ENCODE data around the gene SLC38A6. TPM values are rescaled to one million over a fixed set of nuclear protein-coding genes. Genes with fewer than 3 reads are reported as not detected.
A peak's percentile ranks its signal among the peaks of the same experiment; 100 is the strongest.

The SLC38A6 gene
- total RNA-seq, 2 experiments from 2014 or later: 15.8 to 16.8 TPM

GRCh38 chr14:60963761-60964160, 17.3 kb upstream of the SLC38A6 start:
- H3K27ac ChIP-seq (ENCODE audit: low read depth, low read length, poor library complexity, severe bottlenecking): no peak overlapping the region
- no TSS peak for BruUV-seq (replicated peaks)

GRCh38 chr14:60964904-60965303, 16.1 kb upstream of the SLC38A6 start:
- Histone ChIP-seq H3K4me1 (ENCODE audit: insufficient read depth, low read length, poor library complexity, severe bottlenecking) (peaks cover 4% of the 10 kb centered on the region), H3K9me3 (ENCODE audit: low read length) (no peaks in the 10 kb centered on the region), H3K9me2 (ENCODE audit: insufficient read depth, low read length) (no peaks in the 10 kb centered on the region), H4K20me1 (ENCODE audit: insufficient read depth, low read length) (no peaks in the 10 kb centered on the region), H2AFZ (ENCODE audit: low read length) (no peak overlapping the region), H3K4me3 (ENCODE audit: low read depth, low read length, poor library complexity, severe bottlenecking) (no peak overlapping the region), H3K79me2 (ENCODE audit: insufficient read depth, low read depth, low read length) (no peaks in the 10 kb centered on the region), H3K36me3 (ENCODE audit: insufficient read depth, low read length) (no peaks in the 10 kb centered on the region), H3K4me2 (ENCODE audit: low read length) (no peak overlapping the region), H3K27ac (ENCODE audit: low read depth, low read length, poor library complexity, severe bottlenecking) (no peak overlapping the region)
- DNase-seq (ENCODE audit: low spot score): no peak
- intact Hi-C loops (cut with micrococcal nuclease; ENCODE audit: unreplicated experiment): no loop called here
- POLR2A ChIA-PET: no interaction called here
- CTCF ChIA-PET (ENCODE audit: unreplicated experiment): no interaction called here
- no peak for TF ChIP-seq CTCF (conservative IDR thresholded peaks at IDR 0.05; ENCODE audit: low read length)
- TF ChIP-seq EZH2phosphoT487 (IDR thresholded peaks at IDR 0.05; ENCODE audit: borderline replicate concordance, low read depth, low read length): no peak
- BruUV-seq (replicated peaks): TSS peak; percentile 14

More at GRCh38 chr14:60963761-60964160, 17.3 kb upstream of the SLC38A6 start:
- ChIA-PET CTCF (ENCODE audit: unreplicated experiment) (interaction anchor here (1.0 kb wide), 1 partner anchor 15 kb away, joined by 3 read pairs; no protein-coding TSS in a partner anchor), POLR2A (no interaction called here)
- H3K4me1 ChIP-seq (ENCODE audit: insufficient read depth, low read length, poor library complexity, severe bottlenecking): peaks cover 4% of the 10 kb centered on the region
- H2AFZ ChIP-seq (ENCODE audit: low read length): no peak overlapping the region
- DNase-seq (ENCODE audit: low spot score): no peak
- no peak overlapping the region for H3K4me3 ChIP-seq (ENCODE audit: low read depth, low read length, poor library complexity, severe bottlenecking)
- no peak for TF ChIP-seq EZH2phosphoT487 (IDR thresholded peaks at IDR 0.05; ENCODE audit: borderline replicate concordance, low read depth, low read length)
- no peak for TF ChIP-seq CTCF (conservative IDR thresholded peaks at IDR 0.05; ENCODE audit: low read length)
- intact Hi-C loops (cut with micrococcal nuclease; ENCODE audit: unreplicated experiment): no loop called here
- H3K79me2 ChIP-seq (ENCODE audit: insufficient read depth, low read depth, low read length): no peaks in the 10 kb centered on the region
- H3K9me2 ChIP-seq (ENCODE audit: insufficient read depth, low read length): no peaks in the 10 kb centered on the region
- H3K4me2 ChIP-seq (ENCODE audit: low read length): no peak overlapping the region
- no peaks in the 10 kb centered on the region for H3K36me3 ChIP-seq (ENCODE audit: insufficient read depth, low read length)
- H3K9me3 ChIP-seq (ENCODE audit: low read length): no peaks in the 10 kb centered on the region
- H4K20me1 ChIP-seq (ENCODE audit: insufficient read depth, low read length): no peaks in the 10 kb centered on the region

- Histone ChIP-seq H3K27ac (ENCODE audit: low read depth, low read length, poor library complexity, severe bottlenecking) (no peak overlapping the region), H3K36me3 (ENCODE audit: insufficient read depth, low read length) (no peaks in the 10 kb centered on the region; the same call in 1 of the 2 replicates), H3K4me1 (ENCODE audit: insufficient read depth, low read length, poor library complexity, severe bottlenecking) (peaks cover 4% of the 10 kb centered on the region), H3K4me2 (ENCODE audit: low read length) (no peak overlapping the region), H4K20me1 (ENCODE audit: insufficient read depth, low read length) (no peaks in the 10 kb centered on the region), H3K9me2 (ENCODE audit: insufficient read depth, low read length) (no peaks in the 10 kb centered on the region), H3K79me2 (ENCODE audit: insufficient read depth, low read depth, low read length) (no peaks in the 10 kb centered on the region), H3K4me3 (ENCODE audit: low read depth, low read length, poor library complexity, severe bottlenecking) (no peak overlapping the region), H3K9me3 (ENCODE audit: low read length) (no peaks in the 10 kb centered on the region), H2AFZ (ENCODE audit: low read length) (no peak overlapping the region)
- ChIA-PET POLR2A (interaction anchor here (0.7 to 0.9 kb wide), 2 partner anchors 15 to 359 kb away, joined by 3 read pairs; no protein-coding TSS in a partner anchor), CTCF (ENCODE audit: unreplicated experiment) (no interaction called here)
- TF ChIP-seq EZH2phosphoT487 (IDR thresholded peaks at IDR 0.05; ENCODE audit: borderline replicate concordance, low read depth, low read length): no peak
- TF ChIP-seq CTCF (conservative IDR thresholded peaks at IDR 0.05; ENCODE audit: low read length): no peak
- DNase-seq (ENCODE audit: low spot score): no peak
- BruUV-seq (replicated peaks): no TSS peak
- intact Hi-C loops (cut with micrococcal nuclease; ENCODE audit: unreplicated experiment): no loop called here
Measured at GRCh38 chr14:60965402-60965801, 15.6 kb upstream of the SLC38A6 start.
